Erythroblast (primary cell): ENCODE data around the gene AHNAK.

Experiments
- GATA1 ChIP-seq: IDR thresholded peaks from 2 replicates; pipeline ENCODE4 v1.6.1; 2011; ENCODE audit warnings: low read depth, mild to moderate bottlenecking, control low read depth, low read length, moderate library complexity
- POLR2A ChIP-seq: IDR thresholded peaks from 2 replicates; pipeline ENCODE4 v1.6.1; 2011; ENCODE audit warnings: mild to moderate bottlenecking, low read length

DNA sequence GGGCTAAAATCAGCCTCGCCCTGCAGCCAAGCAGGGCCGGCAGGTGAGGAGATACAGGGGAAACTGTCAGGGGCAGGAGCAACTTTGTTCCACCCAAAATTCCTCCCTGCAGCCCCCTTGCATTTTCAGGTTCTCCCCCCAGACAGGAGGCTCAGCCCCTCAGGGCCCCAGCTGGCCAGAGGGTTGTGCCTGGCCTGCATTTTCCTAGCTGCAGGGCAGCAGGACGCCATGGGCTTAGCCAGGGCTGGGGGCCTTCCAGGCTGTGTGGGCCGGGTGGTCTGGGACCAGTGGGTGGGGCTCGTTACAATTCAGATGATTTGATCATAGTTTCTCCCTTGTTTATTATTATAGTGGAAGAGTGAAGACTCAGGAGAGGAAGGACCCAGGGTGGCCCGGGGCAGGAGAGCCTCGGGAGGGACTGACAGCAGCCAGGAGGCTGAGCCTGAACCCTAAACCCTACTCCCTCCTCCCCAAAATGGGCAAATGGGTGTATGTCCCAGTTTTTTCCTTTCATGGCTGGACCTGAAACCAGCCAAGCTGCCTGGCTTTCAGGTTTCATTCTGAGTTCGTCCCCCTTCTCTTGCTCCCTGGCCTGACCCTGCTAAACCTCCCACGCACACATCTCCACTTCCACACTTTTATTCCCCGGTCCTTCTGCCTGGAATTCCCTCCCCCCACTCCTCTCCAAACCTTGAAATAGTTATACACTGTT, 40.0 kb downstream of the AHNAK start:
- TF ChIP-seq POLR2A (no peak), GATA1 (no peak)
